ENCODE measurements around the gene LTA. TPM values are rescaled to one million over a fixed set of nuclear protein-coding genes. Genes with fewer than 3 reads are reported as not detected.

LTA gene
- total RNA-seq, 1 experiment from 2014 or later = 0.72 TPM

DNA sequence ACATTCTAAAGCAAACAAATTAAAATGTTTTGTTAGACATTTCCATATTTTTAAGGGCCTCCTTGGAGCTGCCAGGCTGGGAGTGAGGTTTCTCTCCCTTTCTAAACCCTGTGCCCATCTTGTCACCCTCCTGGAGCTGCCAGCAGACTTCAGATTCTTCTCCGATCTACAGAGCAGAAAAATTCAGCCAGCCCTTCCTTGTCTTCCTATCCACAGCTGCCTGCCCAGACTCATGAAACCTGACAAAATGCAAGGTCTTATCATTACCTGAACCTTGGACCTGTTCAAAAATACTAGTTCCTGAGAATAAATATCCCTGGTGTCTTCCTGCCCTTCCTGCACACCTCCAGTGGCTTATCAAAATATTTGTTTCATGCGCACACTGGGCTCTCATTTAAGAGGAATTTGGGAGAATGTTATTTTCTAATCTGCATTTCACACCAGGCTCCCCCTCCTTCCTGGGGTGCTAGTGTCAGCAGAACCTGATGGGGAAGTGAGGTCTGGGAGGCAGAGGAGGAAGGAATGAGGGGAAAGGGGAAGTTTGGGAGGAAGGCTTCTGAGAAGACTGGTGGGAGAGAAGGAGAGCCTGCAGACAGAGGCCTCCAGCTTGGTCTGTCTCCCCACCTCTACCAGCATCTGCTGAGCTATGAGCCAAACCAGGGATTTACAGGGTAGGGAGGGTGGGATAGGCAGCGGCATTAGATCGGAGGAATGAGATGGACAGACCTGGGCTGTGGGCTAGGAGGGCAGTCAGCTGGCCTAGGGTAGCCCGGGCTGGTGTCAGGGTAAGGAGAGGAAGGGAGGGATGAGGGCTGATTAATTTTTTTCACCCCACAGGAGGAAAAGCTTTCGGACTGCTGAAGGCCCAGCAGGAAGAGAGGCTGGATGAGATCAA is 42.8 kb downstream of the LTA start, which contains the start of gene AIF1:
AIF1 (plus strand) TSS at position 551 of the 895 bp plus-strand sequence; CDS start at position 647, 96 bp downstream.
- no peak for ATAC-seq
- POLR2A ChIA-PET = no interaction called here
- CTCF ChIA-PET = interaction anchor here (0.6 kb wide), 1 partner anchor 173 kb away, joined by 3 read pairs; no protein-coding TSS in a partner anchor
- Histone ChIP-seq H3K27ac (ENCODE audit: low read length) (no peak within 1 kb of the TSS), H3K4me1 (ENCODE audit: control insufficient read depth, insufficient read depth, low read length) (0 out of 2 replicates have a peak, but pooled peaks cover 3% of the 10 kb centered on the region), H3K36me3 (ENCODE audit: control insufficient read depth, insufficient read depth, low read length) (no peaks in the 10 kb centered on the region), H3K4me3 (ENCODE audit: low read depth in 2 of 2, low read length in 2 of 2) (no peak within 1 kb of the TSS), H3K27me3 (ENCODE audit: control insufficient read depth, insufficient read depth, low read length) (no peaks in the 10 kb centered on the region), H3K9me3 (ENCODE audit: control insufficient read depth, insufficient read depth, low read depth, low read length) (no peaks in the 10 kb centered on the region)
- intact Hi-C loops (cut with micrococcal nuclease; ENCODE audit: unreplicated experiment) = no loop called here
- in situ Hi-C loops (cut with HindIII; ENCODE audit: low pct_unique_long_range_greater_than_20kb, low sequenced_read_pairs) = no loop called here
- TF ChIP-seq TCF7L2 (IDR thresholded peaks at IDR 0.05; ENCODE audit: low read depth, low read length) (no peak), CTCF (IDR thresholded peaks at IDR 0.05) (no peak), POLR2AphosphoS5 (IDR thresholded peaks at IDR 0.05; ENCODE audit: low read depth, low read length) (no peak), SIN3A (IDR thresholded peaks at IDR 0.05; ENCODE audit: borderline replicate concordance, insufficient read depth, low read depth, low read length) (no peak)
- TF ChIP-seq, protein P1, sequence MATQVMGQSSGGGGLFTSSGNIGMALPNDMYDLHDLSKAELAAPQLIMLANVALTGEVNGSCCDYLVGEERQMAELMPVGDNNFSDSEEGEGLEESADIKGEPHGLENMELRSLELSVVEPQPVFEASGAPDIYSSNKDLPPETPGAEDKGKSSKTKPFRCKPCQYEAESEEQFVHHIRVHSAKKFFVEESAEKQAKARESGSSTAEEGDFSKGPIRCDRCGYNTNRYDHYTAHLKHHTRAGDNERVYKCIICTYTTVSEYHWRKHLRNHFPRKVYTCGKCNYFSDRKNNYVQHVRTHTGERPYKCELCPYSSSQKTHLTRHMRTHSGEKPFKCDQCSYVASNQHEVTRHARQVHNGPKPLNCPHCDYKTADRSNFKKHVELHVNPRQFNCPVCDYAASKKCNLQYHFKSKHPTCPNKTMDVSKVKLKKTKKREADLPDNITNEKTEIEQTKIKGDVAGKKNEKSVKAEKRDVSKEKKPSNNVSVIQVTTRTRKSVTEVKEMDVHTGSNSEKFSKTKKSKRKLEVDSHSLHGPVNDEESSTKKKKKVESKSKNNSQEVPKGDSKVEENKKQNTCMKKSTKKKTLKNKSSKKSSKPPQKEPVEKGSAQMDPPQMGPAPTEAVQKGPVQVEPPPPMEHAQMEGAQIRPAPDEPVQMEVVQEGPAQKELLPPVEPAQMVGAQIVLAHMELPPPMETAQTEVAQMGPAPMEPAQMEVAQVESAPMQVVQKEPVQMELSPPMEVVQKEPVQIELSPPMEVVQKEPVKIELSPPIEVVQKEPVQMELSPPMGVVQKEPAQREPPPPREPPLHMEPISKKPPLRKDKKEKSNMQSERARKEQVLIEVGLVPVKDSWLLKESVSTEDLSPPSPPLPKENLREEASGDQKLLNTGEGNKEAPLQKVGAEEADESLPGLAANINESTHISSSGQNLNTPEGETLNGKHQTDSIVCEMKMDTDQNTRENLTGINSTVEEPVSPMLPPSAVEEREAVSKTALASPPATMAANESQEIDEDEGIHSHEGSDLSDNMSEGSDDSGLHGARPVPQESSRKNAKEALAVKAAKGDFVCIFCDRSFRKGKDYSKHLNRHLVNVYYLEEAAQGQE (IDR thresholded peaks at IDR 0.05; ENCODE audit: insufficient read depth in 1 of 2, low read depth in 2 of 2, low read length in 1 of 2) = no peak
- no TSS peak for BruUV-seq (replicated peaks)
- no peak for DNase-seq (ENCODE audit: low read depth, low spot score)

GRCh38 chr6:31615748-31616147 is 43.7 kb downstream of the LTA start:
- H3K4me1 ChIP-seq (ENCODE audit: control insufficient read depth, insufficient read depth, low read length) = 0 out of 2 replicates have a peak, but pooled peaks cover 3% of the 10 kb centered on the region
- intact Hi-C loops (cut with micrococcal nuclease; ENCODE audit: unreplicated experiment) (no loop called here), in situ Hi-C loops (cut with HindIII; ENCODE audit: low pct_unique_long_range_greater_than_20kb, low sequenced_read_pairs) (no loop called here)
- ChIA-PET CTCF (no interaction called here), POLR2A (no interaction called here)
- ATAC-seq (no peak), DNase-seq (ENCODE audit: low read depth, low spot score) (no peak)
- no peak for TF ChIP-seq CTCF (IDR thresholded peaks at IDR 0.05)
- TF ChIP-seq POLR2AphosphoS5 (IDR thresholded peaks at IDR 0.05; ENCODE audit: low read depth, low read length) = no peak
- TF ChIP-seq SIN3A (IDR thresholded peaks at IDR 0.05; ENCODE audit: borderline replicate concordance, insufficient read depth, low read depth, low read length) = no peak
- no peak for TF ChIP-seq TCF7L2 (IDR thresholded peaks at IDR 0.05; ENCODE audit: low read depth, low read length)
- TF ChIP-seq, protein P1 (IDR thresholded peaks at IDR 0.05; ENCODE audit: insufficient read depth in 1 of 2, low read depth in 2 of 2, low read length in 1 of 2) = no peak
- no peaks in the 10 kb centered on the region for H3K27me3 ChIP-seq (ENCODE audit: control insufficient read depth, insufficient read depth, low read length)
- H3K27ac ChIP-seq (ENCODE audit: low read length) = no peak overlapping the region
- BruUV-seq (replicated peaks) = no TSS peak
- no peaks in the 10 kb centered on the region for H3K9me3 ChIP-seq (ENCODE audit: control insufficient read depth, insufficient read depth, low read depth, low read length)
- H3K4me3 ChIP-seq (ENCODE audit: low read depth in 2 of 2, low read length in 2 of 2) = no peak overlapping the region
- H3K36me3 ChIP-seq (ENCODE audit: control insufficient read depth, insufficient read depth, low read length) = no peaks in the 10 kb centered on the region

All from Panc1 (cell line).